GM21390 (cell line): ENCODE measurements around the gene VSTM2B.
"Not testable (repeated sequence)": the region's sequence is repeated elsewhere in the genome, so short reads cannot be mapped to it uniquely, and the experiment has no call there.

Experiments
- ATAC-seq: cut with Tn5 transposase; IDR thresholded peaks from one replicate; pipeline ENCODE4 v1.9.1; 2021; ENCODE audit not compliant: unreplicated experiment

The VSTM2B gene

DNA sequence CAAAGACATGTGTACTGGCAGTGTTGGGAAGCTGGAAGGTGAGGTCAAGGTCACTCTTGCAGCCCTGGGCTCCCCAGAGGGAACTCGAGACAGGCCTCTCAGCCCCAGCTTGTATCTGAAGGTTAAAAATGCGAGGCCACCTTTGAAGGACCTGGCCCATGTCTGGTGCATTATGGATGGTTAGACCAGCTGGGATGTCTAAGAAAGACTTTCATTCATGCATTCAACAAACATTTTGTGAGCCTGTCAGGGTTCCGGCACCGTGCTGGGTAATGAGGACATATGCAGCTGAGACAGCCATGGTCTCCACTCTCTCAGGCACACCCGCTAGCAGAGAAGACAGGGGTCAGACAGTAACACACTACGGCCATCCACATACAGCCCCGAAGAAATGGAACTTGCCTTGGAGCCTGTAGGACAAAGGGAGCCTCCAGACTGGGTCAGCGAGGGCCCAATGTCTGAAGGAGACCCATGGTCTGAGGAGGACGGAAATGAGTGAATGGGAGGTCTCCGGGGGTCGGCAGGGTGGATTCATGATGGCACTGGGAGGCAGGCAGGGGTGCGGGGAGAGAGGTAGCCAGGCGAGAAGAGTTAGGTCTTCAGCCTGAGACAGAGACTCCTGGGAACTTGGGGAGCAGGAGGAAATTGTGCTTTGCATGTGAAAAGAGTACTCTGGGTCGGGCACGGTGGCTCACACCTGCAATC, 19.0 kb downstream of the VSTM2B start:
- no peak for ATAC-seq

DNA sequence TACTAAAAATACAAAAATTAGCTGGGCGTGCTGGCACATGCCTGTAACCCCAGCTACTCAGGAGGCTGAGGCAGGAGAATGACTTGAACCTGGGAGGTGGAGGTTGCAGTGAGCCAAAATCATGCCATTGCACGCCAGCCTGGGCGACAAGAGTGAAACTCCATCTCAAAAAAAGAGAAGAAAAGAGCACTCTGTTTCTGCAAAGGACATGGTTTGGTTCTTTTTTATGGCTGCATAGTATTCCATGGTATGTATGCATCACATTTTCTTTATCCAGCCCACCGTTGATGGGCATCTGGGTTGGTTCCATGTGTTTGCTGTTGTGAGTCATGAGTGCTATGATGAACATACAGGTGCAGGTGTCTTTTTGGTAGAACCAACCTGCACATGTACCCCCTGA, 19.7 kb downstream of the VSTM2B start:
- not testable (repeated sequence) for ATAC-seq

- no peak for ATAC-seq
These were observed 20.2 kb downstream of the VSTM2B start for GRCh38 chr19:29545866-29546582.

- no peak for ATAC-seq
These were observed 20.9 kb downstream of the VSTM2B start for GRCh38 chr19:29546583-29547190.

GRCh38 chr19:29547361-29547960, 21.7 kb downstream of the VSTM2B start:
- no peak for ATAC-seq

- no peak for ATAC-seq
These were observed 22.2 kb downstream of the VSTM2B start for GRCh38 chr19:29547981-29548380.

GRCh38 chr19:29548483-29549085, 22.8 kb downstream of the VSTM2B start:
- ATAC-seq = no peak

- no peak for ATAC-seq
These were observed 23.6 kb downstream of the VSTM2B start for GRCh38 chr19:29549105-29550070.

DNA sequence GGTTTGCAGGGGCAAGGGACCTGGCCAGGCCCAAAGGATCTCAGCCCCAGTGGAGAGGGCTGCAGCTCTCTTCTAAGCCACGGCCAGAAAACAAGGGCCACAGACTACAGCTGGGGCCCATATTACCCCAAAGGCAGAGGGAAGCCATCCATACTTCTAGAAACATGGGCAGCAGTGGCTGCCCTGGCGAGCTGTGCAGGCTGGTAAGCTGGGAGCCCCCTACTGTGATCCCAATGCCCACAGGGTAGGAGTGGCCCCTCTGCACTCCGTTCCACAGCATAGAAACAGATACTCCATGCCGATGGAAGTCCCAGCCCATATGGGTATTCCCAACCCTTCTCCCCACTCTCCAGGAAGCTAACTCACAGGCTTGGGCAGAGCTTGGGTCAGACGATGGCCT, 25.1 kb downstream of the VSTM2B start:
- ATAC-seq = no peak

DNA sequence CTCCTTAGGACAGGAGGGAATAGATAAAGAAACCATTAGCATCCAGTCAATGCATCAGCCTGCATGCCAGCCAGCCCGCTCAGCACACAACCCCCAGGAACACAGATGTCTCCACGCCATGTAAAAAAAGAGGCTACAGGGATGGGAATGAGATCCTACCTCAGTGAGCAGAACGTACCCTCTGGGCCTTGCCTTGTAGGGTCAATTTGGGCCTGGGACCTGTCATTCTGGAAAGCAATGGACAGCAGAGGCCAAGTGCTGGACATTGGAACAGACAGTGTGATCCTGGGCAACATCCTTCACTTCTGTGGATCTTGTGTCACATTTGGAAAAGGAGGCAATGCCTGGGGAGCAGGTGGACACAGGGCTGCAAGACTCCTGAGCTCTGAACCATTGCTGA, 26.0 kb downstream of the VSTM2B start:
- ATAC-seq = no peak

- no peak for ATAC-seq
These were observed 26.9 kb downstream of the VSTM2B start for GRCh38 chr19:29552454-29553280.

- no peak for ATAC-seq
These were observed 28.4 kb downstream of the VSTM2B start for GRCh38 chr19:29554149-29554548.

DNA sequence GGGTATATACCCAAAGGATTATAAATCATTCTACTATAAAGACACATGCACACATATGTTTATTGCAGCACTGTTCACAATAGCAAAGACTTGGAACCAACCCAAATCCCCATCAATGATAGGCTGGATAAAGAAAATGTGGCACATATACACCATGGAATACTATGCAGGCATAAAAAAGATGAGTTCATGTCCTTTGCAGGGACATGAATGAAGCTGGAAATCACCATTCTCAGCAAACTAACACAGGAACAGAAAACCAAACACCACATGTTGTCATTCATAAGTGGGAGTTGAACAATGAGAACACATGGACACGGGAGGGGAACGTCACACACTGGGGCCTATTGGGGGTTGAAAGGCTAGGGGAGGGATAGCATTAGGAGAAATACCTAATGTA, 33.3 kb downstream of the VSTM2B start:
- not testable (repeated sequence) for ATAC-seq

- no peak for ATAC-seq
These were observed 33.9 kb downstream of the VSTM2B start for GRCh38 chr19:29559743-29560142.

- no peak for ATAC-seq
These were observed 34.7 kb downstream of the VSTM2B start for GRCh38 chr19:29560313-29561075.

- ATAC-seq = no peak
These were observed 35.8 kb downstream of the VSTM2B start for GRCh38 chr19:29561601-29562000.

GRCh38 chr19:29562299-29563297, 36.8 kb downstream of the VSTM2B start:
- ATAC-seq = no peak
